GM18858 (cell line): ENCODE results near the gene COL18A1.

Experiments used
- ATAC-seq: cut with Tn5 transposase; IDR thresholded peaks from one replicate; pipeline ENCODE4 v1.9.1; 2021; ENCODE audit not compliant: unreplicated experiment

COL18A1 gene

DNA sequence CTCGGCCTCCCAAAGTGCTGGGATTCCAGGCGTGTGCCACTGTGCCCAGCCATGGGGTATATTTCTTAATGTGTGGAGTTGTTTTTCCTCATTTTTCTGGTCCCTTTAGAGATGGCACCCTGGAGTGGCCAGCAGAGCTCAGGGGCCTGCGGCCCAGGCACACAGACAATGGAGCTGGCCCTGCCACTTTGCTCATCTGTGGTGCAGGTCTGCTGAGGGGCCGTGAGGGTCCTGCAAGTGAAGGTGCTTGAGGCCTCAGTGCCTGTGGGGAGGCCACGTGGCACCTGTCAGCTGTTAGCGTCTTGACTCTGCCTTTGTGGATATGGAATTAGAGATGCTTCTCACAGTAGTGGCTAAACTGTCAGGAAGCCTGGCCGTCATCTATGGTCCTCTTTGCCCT, 7.5 kb downstream of the COL18A1 start:
- no peak for ATAC-seq

DNA sequence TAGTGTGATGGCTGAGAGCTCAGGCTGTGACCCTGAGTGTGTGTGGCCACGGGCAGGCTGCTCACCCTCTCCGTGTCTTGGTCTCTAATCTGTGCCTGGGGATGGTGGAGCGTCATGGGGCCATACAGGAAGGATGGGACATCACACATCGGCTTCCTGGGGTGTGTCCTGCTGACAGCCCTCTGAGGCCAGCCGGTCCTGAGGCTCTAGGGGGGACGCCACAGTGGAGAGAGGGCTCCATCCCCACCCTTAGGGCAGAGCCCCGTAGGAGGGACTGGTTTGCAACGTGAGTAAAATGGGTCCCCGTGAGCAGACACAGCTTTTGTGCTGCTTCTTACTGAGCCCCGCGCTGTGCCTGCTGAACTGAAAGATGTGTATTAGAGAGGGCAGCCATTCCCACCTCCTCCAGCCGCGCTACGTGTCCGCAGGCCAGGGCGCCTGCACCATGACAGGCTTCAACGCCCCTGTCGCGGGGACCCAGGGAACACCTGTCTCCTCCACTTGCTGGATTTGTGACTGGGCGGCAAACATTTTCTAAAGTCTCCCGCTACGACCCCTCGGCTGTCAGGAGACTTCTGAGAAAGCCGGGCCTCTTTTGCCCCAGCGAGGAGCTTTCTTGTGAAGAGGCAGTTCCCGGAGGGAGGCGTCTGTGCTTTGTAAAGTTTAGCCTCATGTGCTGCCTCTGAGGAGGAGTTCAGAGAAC, 8.1 kb downstream of the COL18A1 start:
- ATAC-seq: no peak

GRCh38 chr21:45413922-45414321, 9.0 kb downstream of the COL18A1 start:
- ATAC-seq: no peak

DNA sequence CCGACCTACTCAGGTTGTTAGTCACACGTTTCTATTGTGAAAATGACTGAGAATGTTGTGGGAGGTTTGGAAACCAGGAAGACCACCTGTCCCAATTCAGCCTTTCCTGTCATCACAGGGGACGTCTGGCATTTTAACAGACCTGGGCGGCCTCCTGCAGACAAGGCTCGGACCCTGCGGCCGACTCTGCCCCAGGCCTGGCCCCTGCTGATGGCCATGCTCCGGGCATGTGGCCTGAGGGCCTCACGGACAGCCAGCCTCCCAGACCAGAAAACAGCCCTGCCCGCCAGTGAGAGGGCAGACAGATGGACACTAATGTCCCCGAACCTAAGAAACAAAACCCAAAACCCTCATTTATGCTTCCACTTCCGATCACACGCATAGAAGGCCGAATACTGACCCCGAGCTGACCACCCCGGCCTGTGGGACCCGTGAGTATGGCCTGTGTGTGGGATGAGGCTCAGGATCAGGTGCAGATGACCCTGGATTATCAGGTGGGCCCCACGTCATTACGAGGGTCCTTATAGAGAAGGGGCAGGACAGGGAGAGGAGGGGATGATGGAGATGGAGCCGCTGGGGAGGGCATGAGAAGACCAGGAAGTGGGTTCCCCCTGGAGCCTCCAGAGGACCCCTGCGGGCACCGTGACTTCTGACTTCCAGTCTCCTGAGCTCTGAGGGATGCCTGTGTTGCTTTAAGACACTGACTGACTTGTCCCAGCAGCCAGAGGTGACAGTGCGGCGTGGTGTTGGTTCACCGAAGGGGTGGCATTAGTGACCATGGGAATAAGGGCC, 9.6 kb downstream of the COL18A1 start:
- no peak for ATAC-seq

DNA sequence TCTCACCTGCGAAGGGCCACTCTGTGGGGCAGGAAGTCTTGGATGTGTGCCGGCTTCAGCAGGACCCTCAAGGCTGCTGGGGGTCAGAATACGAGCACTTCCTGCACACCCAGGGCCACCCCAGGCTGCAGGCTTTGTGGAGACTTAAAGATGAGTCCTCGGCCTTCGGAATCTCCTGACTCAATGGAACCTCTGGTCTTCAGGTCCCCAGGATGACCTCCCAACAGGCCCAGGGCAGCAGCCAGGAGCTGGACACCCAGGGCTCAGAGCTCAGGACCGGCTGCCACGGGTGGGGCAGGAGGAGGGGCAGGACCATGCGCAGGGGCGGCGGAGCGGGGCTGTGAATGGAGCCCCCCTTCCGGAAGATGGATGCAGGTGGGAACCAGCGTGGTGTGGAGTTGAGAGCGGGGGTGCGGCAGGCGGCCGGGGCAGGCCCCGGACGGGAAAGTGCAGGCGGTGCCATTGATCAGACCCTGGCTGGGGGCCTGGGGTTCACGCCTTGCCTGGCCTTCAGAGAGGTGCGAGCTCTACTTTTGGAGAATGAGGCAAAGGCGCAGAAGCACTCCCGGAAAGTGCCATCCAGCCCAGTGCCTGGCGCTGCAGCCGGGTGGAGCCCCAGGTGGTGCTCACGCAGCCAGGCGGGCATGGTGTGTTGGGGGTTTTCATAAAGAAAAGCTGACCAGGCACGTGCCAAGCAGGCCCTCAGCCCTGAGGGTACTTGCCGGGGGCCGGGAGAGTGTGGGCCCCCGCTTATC, 10.4 kb downstream of the COL18A1 start:
- ATAC-seq: no peak

- no peak for ATAC-seq
Observed at GRCh38 chr21:45415943-45416611, 11.1 kb downstream of the COL18A1 start.

- ATAC-seq: no peak
Observed at GRCh38 chr21:45416620-45417019, 11.7 kb downstream of the COL18A1 start.

GRCh38 chr21:45417256-45417950, 12.4 kb downstream of the COL18A1 start:
- no peak for ATAC-seq

DNA sequence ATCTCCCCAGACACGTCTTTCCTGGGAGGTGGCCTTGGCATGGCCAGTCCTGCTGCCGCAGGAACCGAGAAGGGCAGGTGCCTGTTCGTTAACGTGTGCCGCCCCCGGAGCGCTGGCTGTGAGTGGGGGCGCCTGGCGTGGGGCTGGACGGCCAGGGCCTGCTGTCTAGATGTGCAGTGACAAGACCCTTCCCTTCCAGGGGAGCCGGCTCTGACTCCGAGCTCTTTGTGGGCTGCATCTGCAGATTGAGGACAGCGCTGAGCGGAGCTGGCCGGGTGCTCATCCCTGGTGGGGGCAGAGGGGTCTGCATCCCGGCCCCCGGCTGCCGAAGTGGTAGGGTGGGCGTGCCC, 13.0 kb downstream of the COL18A1 start:
- no peak for ATAC-seq

GRCh38 chr21:45418301-45419071, 13.5 kb downstream of the COL18A1 start:
- ATAC-seq: no peak

- no peak for ATAC-seq
Observed at GRCh38 chr21:45419162-45419561, 14.2 kb downstream of the COL18A1 start.

GRCh38 chr21:45420061-45421041, 15.4 kb downstream of the COL18A1 start:
- no peak for ATAC-seq

DNA sequence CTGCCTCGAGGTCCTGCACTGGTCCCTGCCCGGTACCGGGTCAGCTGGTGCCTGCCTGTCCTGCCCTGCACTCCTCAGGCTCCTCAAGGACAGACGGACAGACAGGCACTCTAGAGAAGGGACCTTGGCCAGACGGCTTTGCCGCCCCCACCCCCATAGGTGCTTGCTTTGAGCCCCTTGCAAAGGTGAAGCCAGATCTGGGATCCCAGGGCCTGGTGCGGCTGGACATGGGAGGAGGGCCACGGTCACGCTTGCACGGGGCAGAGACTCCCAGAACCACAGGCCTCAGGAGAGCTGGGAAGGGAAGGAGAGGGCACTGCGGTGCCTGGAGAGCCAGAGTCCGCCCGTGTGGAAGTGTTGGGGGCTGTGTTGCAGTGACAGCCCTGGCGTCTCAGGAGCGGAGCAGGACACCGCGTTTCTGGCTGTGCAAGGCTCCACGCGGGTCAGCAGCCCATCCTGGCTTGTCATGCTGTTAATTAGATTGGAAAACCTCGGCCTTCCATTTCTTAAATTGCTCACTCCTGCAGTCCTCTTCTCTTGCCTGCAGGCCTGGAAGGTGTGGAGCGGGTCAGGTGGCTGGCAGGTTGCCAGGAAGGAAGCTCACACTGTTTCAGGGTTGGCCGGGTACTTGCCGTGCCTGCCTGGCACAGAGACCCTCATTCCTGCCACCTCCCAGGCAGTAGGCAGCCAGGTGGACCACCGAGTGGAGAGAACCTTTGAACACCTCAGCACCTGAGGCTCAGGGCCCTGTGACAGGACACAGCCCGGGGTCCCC, 16.3 kb downstream of the COL18A1 start:
- no peak for ATAC-seq

DNA sequence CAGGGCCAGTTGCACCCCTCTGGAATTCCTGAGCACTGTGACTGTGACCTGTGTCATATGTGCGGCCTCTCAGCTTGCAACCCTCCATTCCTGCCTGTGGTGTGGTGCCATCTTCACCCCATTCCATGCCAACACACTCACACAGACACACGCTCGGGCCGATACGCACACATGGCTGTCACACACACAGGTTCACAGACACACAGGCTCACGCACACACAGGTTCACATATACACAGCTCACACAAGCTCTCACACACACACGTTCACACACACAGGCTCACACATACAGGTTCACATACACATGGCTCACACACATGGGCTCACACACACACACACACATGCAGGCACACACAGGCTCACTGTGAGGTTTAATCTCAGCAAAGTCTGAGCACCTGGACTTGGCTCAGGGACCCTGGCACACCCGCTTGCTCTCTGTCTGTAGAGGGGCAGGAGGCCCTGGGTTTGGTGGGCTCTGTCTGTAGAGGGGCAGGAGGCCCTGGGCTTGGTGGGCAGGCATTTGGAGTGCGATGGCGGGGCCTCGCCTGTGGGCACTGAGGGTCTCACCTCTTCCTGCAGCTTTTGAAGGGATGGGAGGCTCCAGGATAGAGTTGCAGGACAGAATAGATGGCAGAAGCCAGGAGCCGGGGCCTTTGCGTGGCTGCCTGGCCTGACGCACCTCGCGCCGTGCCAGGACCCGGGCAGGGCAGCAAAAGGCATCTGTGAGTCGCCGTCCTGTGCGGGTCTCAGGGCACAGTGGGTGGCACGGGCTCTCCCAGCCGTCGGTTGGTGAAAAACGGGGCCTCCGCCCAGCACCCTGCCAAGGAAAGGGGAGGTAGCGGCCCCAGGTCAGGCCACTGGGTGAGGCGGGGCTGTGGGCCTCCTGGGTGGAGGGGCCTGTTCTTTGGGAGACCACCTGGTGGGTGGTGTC, 17.1 kb downstream of the COL18A1 start:
- no peak for ATAC-seq

DNA sequence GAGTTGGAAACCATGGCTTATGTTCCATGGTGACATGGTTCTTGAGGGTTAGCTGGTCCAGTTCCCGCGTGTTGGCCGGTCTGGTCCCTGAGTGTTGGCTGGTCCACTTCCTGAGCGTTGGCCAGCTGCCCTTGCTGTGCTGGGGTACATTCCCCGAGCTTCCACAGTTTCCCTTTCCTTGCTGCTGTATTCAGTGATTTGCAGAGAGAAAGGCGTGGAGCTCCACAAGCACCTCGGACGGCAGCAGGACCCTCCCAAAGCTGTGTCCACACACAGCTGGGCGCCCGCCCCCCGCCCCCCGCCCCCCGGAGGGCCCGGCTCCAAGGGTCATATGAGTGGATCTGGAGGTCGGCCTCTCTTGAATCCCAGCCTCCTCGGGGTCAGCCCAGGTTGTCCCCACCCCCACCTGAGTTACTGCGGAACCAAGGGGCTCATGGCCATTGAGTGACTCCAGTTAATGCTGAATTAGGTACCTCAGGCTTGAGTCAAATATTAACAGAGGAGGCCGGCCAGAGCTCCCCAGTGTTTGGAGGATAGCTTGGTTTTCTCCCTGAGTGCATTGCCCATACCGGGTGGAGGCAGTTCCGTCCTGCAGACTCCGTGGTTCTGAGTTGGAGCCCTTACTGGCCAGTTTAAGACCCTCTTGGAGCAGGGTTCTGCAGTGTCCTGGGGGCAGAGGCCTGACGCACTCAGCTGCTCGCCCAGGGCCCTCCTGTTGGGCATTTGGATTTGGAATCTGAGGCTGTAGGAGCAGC, 18.4 kb downstream of the COL18A1 start:
- ATAC-seq: no peak
